VCaP (cell line): Measurements from ENCODE around the gene IFITM5.

Source experiments
- H3K27ac ChIP-seq: fragments of 450-650 bp; 2 replicates; pipeline ENCODE4 v1.5.1; 2017
- TF ChIP-seq, protein P1 (sequence below): fragments of 450-650 bp; conservative IDR thresholded peaks from 2 replicates; pipeline ENCODE4 v1.5.1; 2017; ENCODE audit warnings: mild to moderate bottlenecking, moderate library complexity

IFITM5 gene

DNA sequence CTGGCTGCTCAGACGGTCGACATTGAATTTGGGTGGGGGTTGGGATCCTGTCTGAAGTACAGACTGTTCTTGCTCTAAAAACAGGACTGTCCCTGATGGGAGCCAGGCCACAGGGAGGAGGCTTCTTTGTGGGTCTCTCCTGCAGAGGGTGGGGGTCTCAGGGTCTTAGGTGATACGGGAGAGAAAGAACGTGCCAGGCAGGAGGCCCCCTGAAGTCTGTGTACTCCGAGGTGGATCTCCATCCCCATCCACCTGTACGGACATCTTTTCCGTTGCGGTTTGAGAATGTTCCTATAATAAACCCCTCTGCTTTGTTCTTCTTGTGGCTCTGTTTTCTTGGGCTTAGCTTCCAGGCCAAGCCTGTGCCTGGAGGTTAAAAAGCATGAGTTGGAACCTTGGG lies 46.7 kb downstream of the IFITM5 start:
- H3K27ac ChIP-seq: no peak overlapping the region
- TF ChIP-seq, protein P1, sequence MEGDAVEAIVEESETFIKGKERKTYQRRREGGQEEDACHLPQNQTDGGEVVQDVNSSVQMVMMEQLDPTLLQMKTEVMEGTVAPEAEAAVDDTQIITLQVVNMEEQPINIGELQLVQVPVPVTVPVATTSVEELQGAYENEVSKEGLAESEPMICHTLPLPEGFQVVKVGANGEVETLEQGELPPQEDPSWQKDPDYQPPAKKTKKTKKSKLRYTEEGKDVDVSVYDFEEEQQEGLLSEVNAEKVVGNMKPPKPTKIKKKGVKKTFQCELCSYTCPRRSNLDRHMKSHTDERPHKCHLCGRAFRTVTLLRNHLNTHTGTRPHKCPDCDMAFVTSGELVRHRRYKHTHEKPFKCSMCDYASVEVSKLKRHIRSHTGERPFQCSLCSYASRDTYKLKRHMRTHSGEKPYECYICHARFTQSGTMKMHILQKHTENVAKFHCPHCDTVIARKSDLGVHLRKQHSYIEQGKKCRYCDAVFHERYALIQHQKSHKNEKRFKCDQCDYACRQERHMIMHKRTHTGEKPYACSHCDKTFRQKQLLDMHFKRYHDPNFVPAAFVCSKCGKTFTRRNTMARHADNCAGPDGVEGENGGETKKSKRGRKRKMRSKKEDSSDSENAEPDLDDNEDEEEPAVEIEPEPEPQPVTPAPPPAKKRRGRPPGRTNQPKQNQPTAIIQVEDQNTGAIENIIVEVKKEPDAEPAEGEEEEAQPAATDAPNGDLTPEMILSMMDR: no peak

DNA sequence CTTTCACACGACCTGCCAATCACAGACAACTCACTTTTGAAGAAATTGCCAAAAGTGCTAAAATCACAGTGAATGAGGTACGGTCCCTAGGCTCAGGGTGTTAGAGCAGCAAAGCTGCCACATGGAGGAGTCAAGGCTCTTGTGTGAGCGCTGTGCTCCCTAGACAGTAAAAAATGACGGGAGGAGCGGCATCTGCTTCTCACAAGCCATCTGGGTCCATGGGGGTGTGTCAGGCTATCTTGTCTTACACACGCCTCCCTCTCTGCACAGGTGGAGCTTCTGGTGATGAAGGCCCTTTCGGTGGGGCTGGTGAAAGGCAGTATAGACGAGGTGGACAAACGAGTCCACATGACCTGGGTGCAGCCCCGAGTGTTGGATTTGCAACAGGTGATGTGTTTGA lies 47.8 kb downstream of the IFITM5 start:
- no peak overlapping the region for H3K27ac ChIP-seq
- TF ChIP-seq, protein P1: no peak

DNA sequence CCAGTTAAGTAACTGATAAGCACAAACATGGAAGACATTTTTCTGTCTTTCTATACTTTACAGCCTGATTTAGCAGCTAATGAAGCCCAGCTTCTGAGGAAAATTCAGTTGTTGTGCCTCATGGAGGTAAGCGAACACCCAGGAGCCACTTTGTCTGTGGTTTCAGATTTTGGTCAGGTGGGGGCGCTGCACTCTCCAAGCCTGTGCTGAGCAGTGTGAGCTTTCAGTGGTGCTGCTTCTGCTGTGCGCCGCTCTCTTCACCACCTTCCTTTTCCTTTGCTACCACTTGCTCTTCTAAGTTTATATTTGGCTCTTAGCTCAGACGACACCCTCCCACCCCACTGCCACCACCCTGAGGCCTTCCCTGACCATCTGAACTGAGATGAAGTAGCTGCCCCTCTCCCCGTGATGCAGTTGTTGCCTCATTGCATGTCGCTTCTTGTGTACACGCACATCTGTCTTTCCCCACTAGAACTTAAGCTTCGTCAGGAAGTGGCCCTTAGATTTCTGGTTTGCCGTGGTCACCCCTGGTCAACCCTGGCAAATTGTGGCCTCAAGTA lies 48.5 kb downstream of the IFITM5 start:
- no peak overlapping the region for H3K27ac ChIP-seq
- TF ChIP-seq, protein P1: peak; percentile 69

DNA sequence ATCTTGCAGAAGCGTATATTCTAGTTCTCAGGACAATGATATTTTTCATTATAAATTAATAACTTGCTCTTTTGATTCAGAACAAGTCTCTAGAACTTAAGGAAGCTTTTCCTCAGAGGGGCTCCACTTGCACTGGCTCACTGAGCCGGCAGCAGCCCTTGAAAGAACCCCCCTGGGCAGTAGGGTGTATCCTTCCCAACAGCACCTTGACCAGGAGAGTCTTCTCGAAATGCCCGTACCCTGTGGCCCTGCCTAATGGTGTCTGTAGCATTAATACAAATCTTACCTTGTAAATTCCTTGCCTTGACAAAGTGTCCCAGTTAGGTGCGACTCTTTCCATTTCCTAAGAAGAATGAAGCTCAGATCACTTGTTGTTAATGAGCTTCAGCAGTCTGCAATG lies 49.1 kb downstream of the IFITM5 start:
- TF ChIP-seq, protein P1: no peak
- no peak overlapping the region for H3K27ac ChIP-seq

DNA sequence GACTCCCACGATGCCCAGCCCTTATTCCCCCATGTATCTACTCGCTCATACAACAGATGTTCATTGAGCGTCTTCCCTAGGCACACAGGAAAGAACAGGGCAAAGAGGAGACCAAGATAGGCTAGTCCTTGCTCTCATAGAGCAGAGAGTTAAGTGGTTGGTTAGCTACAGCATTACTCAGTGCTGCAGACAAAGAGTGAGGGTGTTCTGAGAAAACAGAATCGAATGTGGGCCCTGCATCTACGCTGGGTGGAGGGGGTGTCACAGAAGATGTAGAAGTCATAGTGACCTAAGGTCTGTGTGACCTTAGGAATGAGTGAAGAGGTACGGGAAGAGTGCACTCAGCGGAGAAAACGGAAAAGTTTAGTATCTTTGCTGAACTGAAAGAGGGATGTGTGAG lies 50.3 kb downstream of the IFITM5 start:
- H3K27ac ChIP-seq: no peak overlapping the region
- TF ChIP-seq, protein P1: no peak
